Uterus (tissue), 4 donors: ENCODE results near the gene SEPTIN8. TPM values are rescaled to one million over a fixed set of nuclear protein-coding genes. Genes with fewer than 3 reads are reported as not detected.

Experiments used
- DNase-seq, 2 donors: peaks; one replicate each; pipeline ENCODE4 v3.0.0-alpha.2; 2019 to 2020
- H3K27ac ChIP-seq, 2 donors: fragments of 200-600 bp; sonication (generic); 1 replicate in 1 of 2; 2 replicates in 1 of 2; pipeline ENCODE4 v1.5.1; 2016 to 2018
- H3K27me3 ChIP-seq, 2 donors: fragments of 200-600 bp; sonication (generic); one replicate each; pipeline ENCODE4 v1.5.1; 2018 to 2019; ENCODE audit warnings: control low read depth in 1 of 2
- H3K36me3 ChIP-seq, 2 donors: fragments of 200-600 bp; sonication (generic); one replicate each; pipeline ENCODE4 v1.5.1; 2019; ENCODE audit warnings: control low read depth in 1 of 2
- H3K4me1 ChIP-seq, 2 donors: fragments of 200-600 bp; sonication (generic); one replicate each; pipeline ENCODE4 v1.5.1; 2018 to 2019; ENCODE audit warnings: control low read depth in 1 of 2
- H3K4me3 ChIP-seq, 2 donors: fragments of 200-600 bp; sonication (generic); 1 replicate in 1 of 2; 2 replicates in 1 of 2; pipeline ENCODE4 v1.5.1; 2018 to 2019; ENCODE audit warnings: mild to moderate bottlenecking in 1 of 2
- H3K9me3 ChIP-seq, 2 donors: fragments of 200-600 bp; sonication (generic); one replicate each; pipeline ENCODE4 v1.5.1; 2019; ENCODE audit warnings: control low read depth in 1 of 2
- POLR2A ChIP-seq, 2 donors: fragments of 450-650 bp; IDR thresholded peaks; one replicate each; pipeline ENCODE4 v1.6.1; 2016; ENCODE audit warnings: antibody characterized with exemption in 2 of 2, mild to moderate bottlenecking in 1 of 2, moderate library complexity in 1 of 2
- intact Hi-C: fragments of 100-400 bp; cut with DNase I; formaldehyde crosslinking; loops from one replicate; pipeline ENCODE4 v1.15.1; 2023; ENCODE audit warnings: low total_unique reads
- total RNA-seq, 4 donors: library from RNA; depleted of rRNA in 3 of 4; stranded (reverse); fragments of >200 nt in 3 of 4; gene quantifications; one replicate each; pipeline versions ENCODE4 v1.1.0 to v1.2.4, GENCODE V29; 2014 to 2023
- TF ChIP-seq, protein P1 (sequence below), 4 experiments: fragments of 200-600 bp in 2 of 4; fragments of 450-650 bp in 2 of 4; sonication (generic) in 2 of 4; IDR thresholded peaks; one replicate each; pipeline ENCODE4 v1.5.1; 2016 to 2019; ENCODE audit warnings: antibody characterized with exemption in 4 of 4, mild to moderate bottlenecking in 2 of 4, moderate library complexity in 1 of 4
- donor health status: DM: yes; HTN: yes; CAD: no.

The SEPTIN8 gene
- total RNA-seq, 4 donors from 2014 or later = 17.7 to 49.4 (median 36.4) TPM

DNA sequence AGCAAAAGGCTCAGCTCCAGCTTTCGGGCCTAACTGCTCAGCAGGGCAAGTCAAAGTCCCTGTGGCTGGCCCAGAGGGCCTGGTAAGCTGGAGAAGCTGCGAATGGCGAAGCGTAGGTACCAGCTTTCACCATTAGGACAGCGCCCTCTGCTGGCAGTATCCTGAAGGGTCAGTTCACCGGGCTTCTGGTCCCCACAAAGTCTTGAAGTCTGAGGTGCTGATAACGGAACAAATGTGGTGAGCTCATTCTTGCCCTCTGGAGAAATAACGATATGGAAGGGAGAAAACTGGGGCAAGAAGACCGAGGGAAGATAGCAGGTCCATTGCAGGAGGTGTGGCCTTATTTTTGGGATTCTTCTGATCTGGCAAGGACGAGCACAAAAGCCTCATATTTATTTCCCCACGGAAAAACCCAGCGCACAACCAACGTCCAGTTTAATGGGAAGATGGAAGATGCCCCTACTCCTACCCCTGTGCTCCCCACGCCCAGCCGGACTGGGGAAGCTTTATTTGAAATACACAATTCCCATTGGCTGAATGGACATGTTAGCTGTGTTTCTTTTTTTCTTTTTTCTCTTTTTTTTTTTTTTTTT, 43.2 kb upstream of the SEPTIN8 start:
- intact Hi-C loops = loop anchor here (10.0 kb wide), 1 partner anchor 65 kb away; no protein-coding TSS in a partner anchor
- H3K9me3 ChIP-seq = no peaks in the 10 kb centered on the region
- TF ChIP-seq, protein P1, sequence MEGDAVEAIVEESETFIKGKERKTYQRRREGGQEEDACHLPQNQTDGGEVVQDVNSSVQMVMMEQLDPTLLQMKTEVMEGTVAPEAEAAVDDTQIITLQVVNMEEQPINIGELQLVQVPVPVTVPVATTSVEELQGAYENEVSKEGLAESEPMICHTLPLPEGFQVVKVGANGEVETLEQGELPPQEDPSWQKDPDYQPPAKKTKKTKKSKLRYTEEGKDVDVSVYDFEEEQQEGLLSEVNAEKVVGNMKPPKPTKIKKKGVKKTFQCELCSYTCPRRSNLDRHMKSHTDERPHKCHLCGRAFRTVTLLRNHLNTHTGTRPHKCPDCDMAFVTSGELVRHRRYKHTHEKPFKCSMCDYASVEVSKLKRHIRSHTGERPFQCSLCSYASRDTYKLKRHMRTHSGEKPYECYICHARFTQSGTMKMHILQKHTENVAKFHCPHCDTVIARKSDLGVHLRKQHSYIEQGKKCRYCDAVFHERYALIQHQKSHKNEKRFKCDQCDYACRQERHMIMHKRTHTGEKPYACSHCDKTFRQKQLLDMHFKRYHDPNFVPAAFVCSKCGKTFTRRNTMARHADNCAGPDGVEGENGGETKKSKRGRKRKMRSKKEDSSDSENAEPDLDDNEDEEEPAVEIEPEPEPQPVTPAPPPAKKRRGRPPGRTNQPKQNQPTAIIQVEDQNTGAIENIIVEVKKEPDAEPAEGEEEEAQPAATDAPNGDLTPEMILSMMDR (IDR thresholded peaks at IDR 0.05) = peak; percentile 84 to 86 (median 84)
- TF ChIP-seq POLR2A (IDR thresholded peaks at IDR 0.05) = no peak
- no peaks in the 10 kb centered on the region for H3K36me3 ChIP-seq
- H3K27ac ChIP-seq = peak overlapping the region in 1 of 2 donors; percentile 30
- H3K4me3 ChIP-seq = no peak overlapping the region
- peak; percentile 86 to 91 for DNase-seq
- peaks cover 0 to 3% of the 10 kb centered on the region in 2 donors for H3K4me1 ChIP-seq
- H3K27me3 ChIP-seq = no peaks in the 10 kb centered on the region

DNA sequence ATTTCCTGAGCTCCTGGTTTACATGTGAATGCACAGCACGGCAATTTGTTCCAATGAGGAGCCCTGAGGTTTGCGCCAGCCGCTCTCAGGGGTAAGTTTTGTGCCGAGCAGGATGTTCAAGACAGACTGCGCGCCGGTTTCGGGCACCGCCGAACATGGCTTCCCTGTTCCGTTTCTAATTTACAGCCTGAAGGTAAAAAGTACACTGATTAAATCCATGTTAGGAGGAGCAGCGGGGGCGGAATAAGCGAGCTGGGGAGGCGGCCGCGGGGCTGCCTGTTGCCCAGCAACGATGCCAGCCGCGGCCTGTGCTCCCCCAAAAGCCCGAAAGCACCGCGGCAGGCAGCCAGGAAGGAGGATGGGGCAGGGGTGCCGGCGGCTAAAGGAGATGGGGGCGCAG, 42.4 kb upstream of the SEPTIN8 start:
- DNase-seq = peak in 1 of 2 donors; percentile 21
- intact Hi-C loops = no loop called here
- peak overlapping the region in 1 of 2 donors; percentile 30 for H3K27ac ChIP-seq
- peaks cover 0 to 3% of the 10 kb centered on the region in 2 donors for H3K4me1 ChIP-seq
- H3K9me3 ChIP-seq = no peaks in the 10 kb centered on the region
- TF ChIP-seq, protein P1 (IDR thresholded peaks at IDR 0.05) = no peak
- no peak for TF ChIP-seq POLR2A (IDR thresholded peaks at IDR 0.05)
- H3K4me3 ChIP-seq = peak overlapping the region; percentile 9 to 11
- peaks cover 0 to 3% of the 10 kb centered on the region in 2 donors for H3K27me3 ChIP-seq
- no peaks in the 10 kb centered on the region for H3K36me3 ChIP-seq

DNA sequence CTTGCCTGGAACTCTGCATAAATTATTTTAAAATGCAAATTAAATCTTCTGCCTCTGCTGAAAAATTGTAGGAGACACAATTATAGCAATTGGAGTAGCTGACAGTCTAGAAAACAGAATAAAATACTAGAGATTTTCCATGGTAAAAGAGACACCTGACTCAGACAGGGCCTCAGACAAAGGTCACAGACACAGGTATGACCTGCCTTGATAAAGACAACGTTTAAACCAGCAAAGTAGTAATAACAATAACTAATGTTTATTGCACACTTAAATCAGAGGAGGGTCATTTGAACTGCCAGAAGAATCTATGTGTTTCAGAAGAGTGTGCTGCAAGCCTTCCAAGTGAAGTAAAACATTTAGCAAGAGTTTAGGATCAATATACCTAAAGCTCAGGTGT, 40.0 kb upstream of the SEPTIN8 start:
- peaks cover 10 to 23% of the 10 kb centered on the region in 2 donors for H3K27me3 ChIP-seq
- no peak for DNase-seq
- H3K27ac ChIP-seq = no peak overlapping the region
- no peak overlapping the region for H3K4me3 ChIP-seq
- intact Hi-C loops = no loop called here
- H3K36me3 ChIP-seq = no peaks in the 10 kb centered on the region
- no peak for TF ChIP-seq POLR2A (IDR thresholded peaks at IDR 0.05)
- TF ChIP-seq, protein P1 (IDR thresholded peaks at IDR 0.05) = no peak
- H3K9me3 ChIP-seq = no peaks in the 10 kb centered on the region
- peaks cover 0 to 7% of the 10 kb centered on the region in 2 donors for H3K4me1 ChIP-seq

DNA sequence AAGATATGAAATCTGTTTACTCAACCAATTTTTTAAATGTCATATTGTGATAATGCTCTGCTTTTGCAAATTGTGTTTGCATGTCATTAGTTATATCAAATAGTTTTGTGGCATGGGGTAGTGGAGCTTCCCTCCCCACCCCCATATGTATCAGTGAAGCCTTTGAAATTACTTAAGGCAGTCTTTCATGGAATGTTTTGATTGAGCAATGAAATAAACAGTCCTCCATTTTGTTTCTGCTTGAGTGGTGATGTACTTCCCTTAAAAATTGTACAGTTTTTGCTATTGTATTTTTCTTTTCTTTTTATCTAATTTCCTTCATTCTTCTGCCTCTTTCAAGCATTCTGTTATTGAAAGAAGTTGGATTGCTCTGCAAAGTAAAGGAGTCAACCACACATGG, 39.5 kb upstream of the SEPTIN8 start:
- Histone ChIP-seq H3K9me3 (no peaks in the 10 kb centered on the region), H3K27ac (no peak overlapping the region), H3K4me3 (no peak overlapping the region), H3K4me1 (peaks cover 0 to 7% of the 10 kb centered on the region in 2 donors), H3K27me3 (peaks cover 15 to 27% of the 10 kb centered on the region in 2 donors), H3K36me3 (no peaks in the 10 kb centered on the region)
- DNase-seq = no peak
- intact Hi-C loops = no loop called here
- TF ChIP-seq POLR2A (IDR thresholded peaks at IDR 0.05) = no peak
- TF ChIP-seq, protein P1 (IDR thresholded peaks at IDR 0.05) = no peak

DNA sequence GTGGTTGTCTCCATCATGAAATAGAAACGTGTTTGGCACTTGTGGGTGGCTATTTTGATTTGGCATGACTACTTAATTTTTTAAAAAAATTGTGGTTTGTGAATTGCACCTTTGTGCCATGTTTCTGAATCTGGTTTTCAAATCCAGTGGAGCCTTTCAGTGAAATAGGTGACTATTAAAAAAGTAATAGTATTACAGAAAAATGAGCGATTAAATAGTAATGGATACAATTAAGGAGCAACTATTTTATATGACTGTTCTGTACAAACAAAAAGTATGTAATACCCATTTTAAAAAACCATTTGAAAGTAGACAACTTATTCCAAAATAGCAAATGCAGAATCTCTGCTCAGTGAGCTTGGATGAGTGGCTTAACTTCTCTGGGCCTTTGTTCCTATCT, 39.0 kb upstream of the SEPTIN8 start:
- Histone ChIP-seq H3K36me3 (no peaks in the 10 kb centered on the region), H3K27me3 (peaks cover 20 to 29% of the 10 kb centered on the region in 2 donors), H3K4me1 (peaks cover 0 to 7% of the 10 kb centered on the region in 2 donors), H3K27ac (no peak overlapping the region), H3K9me3 (no peaks in the 10 kb centered on the region), H3K4me3 (no peak overlapping the region)
- intact Hi-C loops = no loop called here
- TF ChIP-seq, protein P1 (IDR thresholded peaks at IDR 0.05) = no peak
- no peak for TF ChIP-seq POLR2A (IDR thresholded peaks at IDR 0.05)
- no peak for DNase-seq
